ENCODE data around the gene OR4C13. TPM values are rescaled to one million over a fixed set of nuclear protein-coding genes. Genes with fewer than 3 reads are reported as not detected.

Gene OR4C13
- not detected in 2 replicates for total RNA-seq

GRCh38 chr11:49952091-49952490 lies at the start of gene OR4C13:
Gene OR4C13 (plus strand): TSS chr11:49952391. CDS start chr11:49952423, 32 bp downstream.

GRCh38 chr11:49982435-49982834 lies 30.2 kb downstream of the OR4C13 start, which contains the start of gene OR4C12:
Gene OR4C12 (minus strand): TSS chr11:49982535. CDS start chr11:49982501, 34 bp downstream.

Other genes with a start within 250 kb of the OR4C13 start
- gene OR4C12, start 30.1 kb downstream of the OR4C13 start, total RNA-seq, result not detected in 2 replicates
- gene OR4C45, start 80.5 kb downstream of the OR4C13 start, total RNA-seq, result not detected in 2 replicates

Measured in subcutaneous preadipocyte (primary cell).